HEK293 (cell line): Measurements from ENCODE around the gene UBE2D2.

Source experiments
- GLIS1 ChIP-seq: fragments of 450-650 bp; formaldehyde crosslinking; IDR thresholded peaks from 2 replicates; pipeline ENCODE4 v1.5.1; 2016; ENCODE audit warnings: missing biosample characterization, missing genetic modification characterization
- IKZF3 ChIP-seq: fragments of 450-650 bp; IDR thresholded peaks from 2 replicates; pipeline ENCODE4 v1.5.0; 2018; ENCODE audit warnings: missing biosample characterization, mild to moderate bottlenecking, missing genetic modification characterization, moderate library complexity
- PATZ1 ChIP-seq: fragments of 450-650 bp; formaldehyde crosslinking; IDR thresholded peaks from 2 replicates; pipeline ENCODE4 v1.5.1; 2016; ENCODE audit warnings: missing biosample characterization, missing genetic modification characterization
- SETDB1 ChIP-seq: IDR thresholded peaks from one replicate; pipeline ENCODE4 v1.6.1; 2017; ENCODE audit warnings: mild to moderate bottlenecking, low read length, moderate library complexity, mixed read lengths; ENCODE audit not compliant: insufficient read length
- ZBTB6 ChIP-seq: fragments of 450-650 bp; formaldehyde crosslinking; IDR thresholded peaks from 2 replicates; pipeline ENCODE4 v1.5.1; 2017; ENCODE audit warnings: missing biosample characterization, missing genetic modification characterization
- ZBTB8A ChIP-seq: fragments of 450-650 bp; formaldehyde crosslinking; IDR thresholded peaks from 2 replicates; pipeline ENCODE4 v1.5.1; 2016; ENCODE audit warnings: missing biosample characterization, missing genetic modification characterization
- ZFHX2 ChIP-seq: fragments of 450-650 bp; formaldehyde crosslinking; conservative IDR thresholded peaks from 2 replicates; pipeline ENCODE4 v1.5.1; 2016; ENCODE audit warnings: missing biosample characterization, missing genetic modification characterization
- ZNF132 ChIP-seq: fragments of 450-650 bp; formaldehyde crosslinking; IDR thresholded peaks from 2 replicates; pipeline ENCODE4 v1.5.1; 2017; ENCODE audit warnings: missing biosample characterization, missing genetic modification characterization, borderline replicate concordance
- ZNF140 ChIP-seq: fragments of 450-650 bp; formaldehyde crosslinking; IDR thresholded peaks from 2 replicates; pipeline ENCODE4 v1.5.1; 2016; ENCODE audit warnings: missing biosample characterization, missing genetic modification characterization
- ZNF175 ChIP-seq: fragments of 450-650 bp; formaldehyde crosslinking; IDR thresholded peaks from 2 replicates; pipeline ENCODE4 v1.5.1; 2016; ENCODE audit warnings: missing biosample characterization, missing genetic modification characterization
- ZNF214 ChIP-seq: fragments of 450-650 bp; formaldehyde crosslinking; IDR thresholded peaks from 2 replicates; pipeline ENCODE4 v1.5.1; 2017; ENCODE audit warnings: missing biosample characterization, mild to moderate bottlenecking, missing genetic modification characterization, borderline replicate concordance
- ZNF26 ChIP-seq: fragments of 450-650 bp; formaldehyde crosslinking; IDR thresholded peaks from 2 replicates; pipeline ENCODE4 v1.5.1; 2016; ENCODE audit warnings: missing biosample characterization, missing genetic modification characterization
- ZNF302 ChIP-seq: fragments of 450-650 bp; formaldehyde crosslinking; IDR thresholded peaks from 2 replicates; pipeline ENCODE4 v1.5.1; 2016; ENCODE audit warnings: missing biosample characterization, missing genetic modification characterization, low read depth
- ZNF449 ChIP-seq: fragments of 450-650 bp; formaldehyde crosslinking; IDR thresholded peaks from 2 replicates; pipeline ENCODE4 v1.5.1; 2017; ENCODE audit warnings: missing biosample characterization, mild to moderate bottlenecking, missing genetic modification characterization, moderate library complexity
- ZNF513 ChIP-seq: fragments of 450-650 bp; IDR thresholded peaks from 2 replicates; pipeline ENCODE4 v1.5.1; 2018; ENCODE audit warnings: missing biosample characterization, missing genetic modification characterization
- ZNF521 ChIP-seq: fragments of 450-650 bp; formaldehyde crosslinking; IDR thresholded peaks from 2 replicates; pipeline ENCODE4 v1.5.1; 2017; ENCODE audit warnings: missing biosample characterization, mild to moderate bottlenecking, missing genetic modification characterization
- ZNF549 ChIP-seq: fragments of 450-650 bp; IDR thresholded peaks from 2 replicates; pipeline ENCODE4 v1.5.1; 2018; ENCODE audit warnings: missing biosample characterization, missing genetic modification characterization, mild to moderate bottlenecking, inconsistent platforms, moderate library complexity
- ZNF571 ChIP-seq: fragments of 450-650 bp; formaldehyde crosslinking; IDR thresholded peaks from 2 replicates; pipeline ENCODE4 v1.5.0; 2017; ENCODE audit warnings: missing biosample characterization, missing genetic modification characterization
- ZNF645 ChIP-seq: fragments of 450-650 bp; formaldehyde crosslinking; IDR thresholded peaks from 2 replicates; pipeline ENCODE4; 2016; ENCODE audit warnings: missing biosample characterization, missing genetic modification characterization
- ZNF791 ChIP-seq: fragments of 450-650 bp; formaldehyde crosslinking; IDR thresholded peaks from 2 replicates; pipeline ENCODE4 v1.5.1; 2016; ENCODE audit warnings: missing biosample characterization, missing genetic modification characterization
- ZSCAN18 ChIP-seq: fragments of 450-650 bp; formaldehyde crosslinking; IDR thresholded peaks from 2 replicates; pipeline ENCODE4 v1.5.1; 2016; ENCODE audit warnings: missing biosample characterization, missing genetic modification characterization
- TF ChIP-seq, protein P1 (sequence below): fragments of 450-650 bp; formaldehyde crosslinking; IDR thresholded peaks from 2 replicates; pipeline ENCODE4 v1.5.1; 2016; ENCODE audit warnings: missing biosample characterization, missing genetic modification characterization
- TF ChIP-seq, protein P2 (sequence below): fragments of 450-650 bp; formaldehyde crosslinking; IDR thresholded peaks from 2 replicates; pipeline ENCODE4 v1.5.1; 2017; ENCODE audit warnings: missing biosample characterization, missing genetic modification characterization

Gene UBE2D2

GRCh38 chr5:139560752-139561654 is at the start of gene UBE2D2 (continued):
- no peak for TF ChIP-seq ZNF26 (tag by site-specific recombination)
- TF ChIP-seq ZNF571, result no peak
- peak; percentile 14; the same call in 1 of the 2 replicates for TF ChIP-seq PATZ1 (tag by site-specific recombination)
- TF ChIP-seq ZNF549 (tag by site-specific recombination), result no peak
- 0 out of 2 replicates have a peak, but pooled peaks have one; percentile 45 for TF ChIP-seq ZNF513 (tag by site-specific recombination)
- no peak for TF ChIP-seq ZNF645 (tag by site-specific recombination)
- TF ChIP-seq ZBTB8A (tag by site-specific recombination), result peak; percentile 47
- no peak for TF ChIP-seq SETDB1
- TF ChIP-seq ZNF449, result peak; percentile 50; the same call in 1 of the 2 replicates
- TF ChIP-seq ZNF791 (tag by site-specific recombination), result no peak
- TF ChIP-seq ZBTB6 (tag by site-specific recombination), result peak; percentile 99
- TF ChIP-seq ZNF140 (tag by site-specific recombination), result no peak
- peak; percentile 67; the same call in 1 of the 2 replicates for TF ChIP-seq IKZF3
- TF ChIP-seq ZFHX2 (tag by site-specific recombination), result peak; percentile 66
- peak; percentile 57 for TF ChIP-seq GLIS1
- TF ChIP-seq ZNF175 (tag by site-specific recombination), result no peak
- TF ChIP-seq, protein P1, sequence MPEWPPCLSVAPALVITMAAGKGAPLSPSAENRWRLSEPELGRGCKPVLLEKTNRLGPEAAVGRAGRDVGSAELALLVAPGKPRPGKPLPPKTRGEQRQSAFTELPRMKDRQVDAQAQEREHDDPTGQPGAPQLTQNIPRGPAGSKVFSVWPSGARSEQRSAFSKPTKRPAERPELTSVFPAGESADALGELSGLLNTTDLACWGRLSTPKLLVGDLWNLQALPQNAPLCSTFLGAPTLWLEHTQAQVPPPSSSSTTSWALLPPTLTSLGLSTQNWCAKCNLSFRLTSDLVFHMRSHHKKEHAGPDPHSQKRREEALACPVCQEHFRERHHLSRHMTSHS, result no peak
- no peak for TF ChIP-seq ZNF132 (tag by site-specific recombination)
- no peak for TF ChIP-seq ZSCAN18 (tag by site-specific recombination)
- no peak for TF ChIP-seq ZNF521
- no peak for TF ChIP-seq ZNF302 (tag by site-specific recombination)
- TF ChIP-seq, protein P2, sequence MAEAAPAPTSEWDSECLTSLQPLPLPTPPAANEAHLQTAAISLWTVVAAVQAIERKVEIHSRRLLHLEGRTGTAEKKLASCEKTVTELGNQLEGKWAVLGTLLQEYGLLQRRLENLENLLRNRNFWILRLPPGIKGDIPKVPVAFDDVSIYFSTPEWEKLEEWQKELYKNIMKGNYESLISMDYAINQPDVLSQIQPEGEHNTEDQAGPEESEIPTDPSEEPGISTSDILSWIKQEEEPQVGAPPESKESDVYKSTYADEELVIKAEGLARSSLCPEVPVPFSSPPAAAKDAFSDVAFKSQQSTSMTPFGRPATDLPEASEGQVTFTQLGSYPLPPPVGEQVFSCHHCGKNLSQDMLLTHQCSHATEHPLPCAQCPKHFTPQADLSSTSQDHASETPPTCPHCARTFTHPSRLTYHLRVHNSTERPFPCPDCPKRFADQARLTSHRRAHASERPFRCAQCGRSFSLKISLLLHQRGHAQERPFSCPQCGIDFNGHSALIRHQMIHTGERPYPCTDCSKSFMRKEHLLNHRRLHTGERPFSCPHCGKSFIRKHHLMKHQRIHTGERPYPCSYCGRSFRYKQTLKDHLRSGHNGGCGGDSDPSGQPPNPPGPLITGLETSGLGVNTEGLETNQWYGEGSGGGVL (tag by site-specific recombination), result 0 out of 2 replicates have a peak, but pooled peaks have one; percentile 42
- TF ChIP-seq ZNF214 (tag by site-specific recombination), result no peak
